ENCODE results near the gene TMEM40. TPM values are rescaled to one million over a fixed set of nuclear protein-coding genes. Genes with fewer than 3 reads are reported as not detected.

The TMEM40 gene
- total RNA-seq, 1 experiment from 2014 or later, result not detected

DNA sequence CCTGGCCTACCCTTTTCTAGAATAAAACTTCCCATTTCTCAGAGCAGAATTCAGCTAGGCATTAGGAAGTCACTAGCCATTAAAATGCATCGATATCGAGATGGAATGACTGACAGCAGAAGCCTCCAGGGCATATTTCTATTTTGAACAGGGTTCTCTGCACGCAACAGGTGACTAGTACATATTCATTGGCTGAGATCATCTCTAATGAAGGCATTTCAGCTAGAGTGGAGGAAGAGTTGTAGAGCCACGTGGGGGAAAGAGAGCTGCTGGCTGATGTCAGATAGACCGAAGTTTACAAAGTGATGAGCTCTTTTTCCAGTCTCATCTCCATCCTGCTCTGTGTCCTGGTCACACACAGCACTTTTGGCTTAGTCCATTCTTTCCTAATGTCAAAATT lies 7.5 kb downstream of the TMEM40 start:
- H4K91ac ChIP-seq (ENCODE audit: insufficient read length, low read depth, low read length), result no peak overlapping the region
- H3K79me2 ChIP-seq (ENCODE audit: insufficient read depth, low read length), result no peaks in the 10 kb centered on the region
- Mint-ChIP-seq H3K9me3 (no peaks in the 10 kb centered on the region), H3K4me1 (peaks cover 2 to 5% of the 10 kb centered on the region in 2 experiments), H3K27me3 (ENCODE audit: low read depth) (no peaks in the 10 kb centered on the region), H3K36me3 (ENCODE audit: insufficient read depth in 1 of 3, low read depth in 3 of 3) (no peaks in the 10 kb centered on the region), H3K27ac (no peak overlapping the region), H3K4me3 (no peak overlapping the region)
- no CpG with 5 or more reads among the region's 5 CpGs for WGBS (ENCODE audit: extremely low coverage, insufficient read length, low lambda C conversion rate)
- H3K56ac ChIP-seq (ENCODE audit: insufficient read length, low read depth, low read length), result no peak overlapping the region
- H3K4ac ChIP-seq (ENCODE audit: low read depth, low read length), result no peak overlapping the region
- H3K18ac ChIP-seq (ENCODE audit: insufficient read length, low read depth, low read length), result no peak overlapping the region
- no peak overlapping the region for H3K14ac ChIP-seq (ENCODE audit: insufficient read depth, low read length)
- H2BK15ac ChIP-seq (ENCODE audit: low read depth, low read length), result no peak overlapping the region
- H3K4me2 ChIP-seq (ENCODE audit: insufficient read depth, insufficient read length, low read length), result no peak overlapping the region
- no peak overlapping the region for H3K9ac ChIP-seq (ENCODE audit: extremely low read depth, insufficient read length, low read length)
- H4K8ac ChIP-seq (replicated peaks; ENCODE audit: insufficient read length, low read depth, low read length), result no peak overlapping the region
- no peaks in the 10 kb centered on the region for H3K27me3 ChIP-seq (ENCODE audit: insufficient read depth, low read length)
- no peak overlapping the region for H3T11ph ChIP-seq (ENCODE audit: low read length)
- H2AFZ ChIP-seq (ENCODE audit: low read length), result no peak overlapping the region
- no peak overlapping the region for H2BK20ac ChIP-seq (ENCODE audit: low read depth, low read length, poor library complexity, severe bottlenecking)
- no peak overlapping the region for H3K23ac ChIP-seq (ENCODE audit: insufficient read length, low read depth, low read length)
- DNase-seq, result no peak
- H2BK5ac ChIP-seq (ENCODE audit: insufficient read length, low read length), result no peak overlapping the region
- H2BK120ac ChIP-seq (ENCODE audit: low read depth, low read length, poor library complexity, severe bottlenecking), result no peak overlapping the region
- H3K27ac ChIP-seq (ENCODE audit: insufficient read length, low read depth, low read length), result no peak overlapping the region
- no peaks in the 10 kb centered on the region for H3K9me3 ChIP-seq (ENCODE audit: control insufficient read depth, low read depth, low read length)
- no peaks in the 10 kb centered on the region for H3K4me1 ChIP-seq (ENCODE audit: insufficient read depth, low read length)
- no peaks in the 10 kb centered on the region for H3K23me2 ChIP-seq (ENCODE audit: insufficient read length, low read depth, low read length, poor library complexity, severe bottlenecking)
- TF ChIP-seq, protein P1, sequence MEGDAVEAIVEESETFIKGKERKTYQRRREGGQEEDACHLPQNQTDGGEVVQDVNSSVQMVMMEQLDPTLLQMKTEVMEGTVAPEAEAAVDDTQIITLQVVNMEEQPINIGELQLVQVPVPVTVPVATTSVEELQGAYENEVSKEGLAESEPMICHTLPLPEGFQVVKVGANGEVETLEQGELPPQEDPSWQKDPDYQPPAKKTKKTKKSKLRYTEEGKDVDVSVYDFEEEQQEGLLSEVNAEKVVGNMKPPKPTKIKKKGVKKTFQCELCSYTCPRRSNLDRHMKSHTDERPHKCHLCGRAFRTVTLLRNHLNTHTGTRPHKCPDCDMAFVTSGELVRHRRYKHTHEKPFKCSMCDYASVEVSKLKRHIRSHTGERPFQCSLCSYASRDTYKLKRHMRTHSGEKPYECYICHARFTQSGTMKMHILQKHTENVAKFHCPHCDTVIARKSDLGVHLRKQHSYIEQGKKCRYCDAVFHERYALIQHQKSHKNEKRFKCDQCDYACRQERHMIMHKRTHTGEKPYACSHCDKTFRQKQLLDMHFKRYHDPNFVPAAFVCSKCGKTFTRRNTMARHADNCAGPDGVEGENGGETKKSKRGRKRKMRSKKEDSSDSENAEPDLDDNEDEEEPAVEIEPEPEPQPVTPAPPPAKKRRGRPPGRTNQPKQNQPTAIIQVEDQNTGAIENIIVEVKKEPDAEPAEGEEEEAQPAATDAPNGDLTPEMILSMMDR (conservative IDR thresholded peaks at IDR 0.05), result no peak
- no peak overlapping the region for H4K5ac ChIP-seq (ENCODE audit: insufficient read length, low read depth, low read length)
- no peak overlapping the region for H2BK12ac ChIP-seq (ENCODE audit: insufficient read length, low read depth, low read length)
- no peaks in the 10 kb centered on the region for H3K79me1 ChIP-seq (ENCODE audit: insufficient read depth, low read depth, low read length, poor library complexity, severe bottlenecking)
- H4K20me1 ChIP-seq (ENCODE audit: control insufficient read depth, insufficient read depth, insufficient read length), result no peaks in the 10 kb centered on the region
- H2AK5ac ChIP-seq (ENCODE audit: insufficient read length, low read length), result no peak overlapping the region

Data from H9 (cell line).